ENCODE results near the gene RFX5. TPM values are rescaled to one million over a fixed set of nuclear protein-coding genes. Genes with fewer than 3 reads are reported as not detected.

Gene RFX5
- total and polyA plus RNA-seq, 12 donors = 22.6 to 82.5 (median 50.0) TPM

GRCh38 chr1:151386002-151386401 lies 39.0 kb upstream of the RFX5 start:
- no peaks in the 10 kb centered on the region for H3K27me3 ChIP-seq
- H3K27ac ChIP-seq = no peak overlapping the region
- WGBS, 4 donors = 87 to 100% (median 92%) methylated on average over 1 to 2 of the region's 2 CpGs
- H3K4me3 ChIP-seq = no peak overlapping the region
- TF ChIP-seq POLR2A (IDR thresholded peaks at IDR 0.05) = no peak
- TF ChIP-seq CTCF (IDR thresholded peaks at IDR 0.05) = no peak
- peak in 1 of 7 donors; percentile 15 for DNase-seq
- H3K4me1 ChIP-seq (replicated peaks in 1 of 2) = no peaks in the 10 kb centered on the region
- intact Hi-C loops (cut with DNase I) = no loop called here
- H3K36me3 ChIP-seq (replicated peaks in 1 of 2) = no peaks in the 10 kb centered on the region
- H3K9me3 ChIP-seq (replicated peaks in 1 of 3) = no peaks in the 10 kb centered on the region

GRCh38 chr1:151384584-151384983 lies 37.5 kb upstream of the RFX5 start:
- no peak for DNase-seq
- WGBS, 4 donors = 63 to 80% (median 72%) methylated on average over 3 of the region's 3 CpGs
- TF ChIP-seq CTCF (IDR thresholded peaks at IDR 0.05) (no peak), POLR2A (IDR thresholded peaks at IDR 0.05) (no peak)
- H3K4me1 ChIP-seq (replicated peaks in 1 of 2) = no peaks in the 10 kb centered on the region
- H3K27ac ChIP-seq = no peak overlapping the region
- no peaks in the 10 kb centered on the region for H3K9me3 ChIP-seq (replicated peaks in 1 of 3)
- H3K36me3 ChIP-seq (replicated peaks in 1 of 2) = no peaks in the 10 kb centered on the region
- H3K4me3 ChIP-seq = no peak overlapping the region
- intact Hi-C loops (cut with DNase I) = no loop called here
- no peaks in the 10 kb centered on the region for H3K27me3 ChIP-seq

GRCh38 chr1:151377150-151377884 lies 30.3 kb upstream of the RFX5 start:
- H3K27ac ChIP-seq = no peak overlapping the region
- intact Hi-C loops (cut with DNase I) = no loop called here
- no peaks in the 10 kb centered on the region for H3K27me3 ChIP-seq
- no peaks in the 10 kb centered on the region for H3K9me3 ChIP-seq (replicated peaks in 1 of 3)
- no peak overlapping the region for H3K4me3 ChIP-seq
- WGBS, 4 donors = 66 to 82% (median 73%) methylated on average over 3 of the region's 3 CpGs
- H3K4me1 ChIP-seq (replicated peaks in 1 of 2) = no peaks in the 10 kb centered on the region
- TF ChIP-seq CTCF (IDR thresholded peaks at IDR 0.05) (no peak), POLR2A (IDR thresholded peaks at IDR 0.05) (no peak)
- no peaks in the 10 kb centered on the region for H3K36me3 ChIP-seq (replicated peaks in 1 of 2)
- DNase-seq = no peak

GRCh38 chr1:151373196-151373595 lies 26.1 kb upstream of the RFX5 start:
- H3K9me3 ChIP-seq (replicated peaks in 1 of 3) = no peaks in the 10 kb centered on the region
- no peak overlapping the region for H3K27ac ChIP-seq
- TF ChIP-seq POLR2A (IDR thresholded peaks at IDR 0.05) (no peak), CTCF (IDR thresholded peaks at IDR 0.05) (no peak)
- intact Hi-C loops (cut with DNase I) = no loop called here
- H3K27me3 ChIP-seq = no peaks in the 10 kb centered on the region
- H3K4me1 ChIP-seq (replicated peaks in 1 of 2) = peaks cover 17 to 27% of the 10 kb centered on the region in 2 donors
- no peak for DNase-seq
- no peaks in the 10 kb centered on the region for H3K36me3 ChIP-seq (replicated peaks in 1 of 2)
- no peak overlapping the region for H3K4me3 ChIP-seq
- WGBS, 4 donors = 87 to 97% (median 94%) methylated on average over 10 to 14 of the region's 14 CpGs

Measured in adrenal gland (tissue), 12 donors.